Endothelial cell of umbilical vein (primary cell): ENCODE measurements around the gene APMAP. TPM values are rescaled to one million over a fixed set of nuclear protein-coding genes. Genes with fewer than 3 reads are reported as not detected.

Source experiments
- BruUV-seq: library from RNA; stranded (reverse); fragments of 400-500 nt; replicated peaks from 2 replicates; lab custom pipeline; 2021; lab: Mats Ljungman, UMichigan
- CTCF ChIA-PET: fragments of 300-600, 350-600 bp; sonication (Branson Sonifier 250); formaldehyde crosslinking; loops from one replicate; lab custom pipeline; 2021; ENCODE audit warnings: antibody characterized with exemption, inconsistent platforms; lab: Charles Lee
- POLR2A ChIA-PET: fragments of 300-600, 350-600 bp; sonication (Branson Sonifier 250); formaldehyde crosslinking; loops from one replicate; lab custom pipeline; 2021; ENCODE audit warnings: antibody characterized with exemption, inconsistent platforms; lab: Charles Lee
- DNase-seq: peaks from one replicate; pipeline ENCODE4 v3.0.0-alpha.2; 2011; ENCODE audit warnings: low read depth, low spot score
- FAIRE-seq: peaks from 2 replicates; lab custom pipeline; 2011; peaks lifted over from hg19 to GRCh38; lab: Jason Lieb, UNC
- H2AFZ ChIP-seq: 2 replicates; pipeline ENCODE4 v1.6.0; 2012; ENCODE audit warnings: low read depth, low read length, control low read depth, inconsistent platforms
- H3K27ac ChIP-seq: 2 replicates; pipeline ENCODE4 v1.5.1; 2011; ENCODE audit warnings: low read depth, mild to moderate bottlenecking, control low read depth, low read length, moderate library complexity; ENCODE audit not compliant: insufficient read depth
- H3K27me3 ChIP-seq, 2 experiments: 2 replicates each; pipeline versions ENCODE4 v1.6.0 to v1.6.1; 2011; ENCODE audit warnings: low read length in 2 of 2, mixed read lengths in 1 of 2; ENCODE audit not compliant: control insufficient read depth in 2 of 2, insufficient read depth in 2 of 2
- H3K36me3 ChIP-seq, 2 experiments: 2 replicates in 1 of 2; 3 replicates in 1 of 2; pipeline ENCODE4 v1.5.1; 2011; ENCODE audit warnings: low read length in 2 of 2, mild to moderate bottlenecking in 1 of 2, moderate library complexity in 1 of 2; ENCODE audit not compliant: control insufficient read depth in 2 of 2, insufficient read depth in 2 of 2; ENCODE audit errors: extremely low read depth in 1 of 2
- H3K4me1 ChIP-seq: 3 replicates; pipeline ENCODE4 v1.5.1; 2011; ENCODE audit warnings: mild to moderate bottlenecking, low read length; ENCODE audit not compliant: control insufficient read depth, insufficient read depth; ENCODE audit errors: extremely low read depth
- H3K4me2 ChIP-seq: 2 replicates; pipeline ENCODE4 v1.6.1; 2011; ENCODE audit warnings: low read length, control low read depth, mixed read lengths; ENCODE audit not compliant: insufficient read depth
- H3K4me3 ChIP-seq, 3 experiments: fragments of 200-600 bp in 1 of 3; sonication (generic), shearing (Covaris generic) in 1 of 3; replicated peaks in 1 of 3; 2 replicates each; pipeline ENCODE4 v1.5.1; 2011 to 2016; ENCODE audit warnings: control low read depth in 3 of 3, low read length in 3 of 3, mild to moderate bottlenecking in 2 of 3, inconsistent platforms in 1 of 3, low read depth in 1 of 3, moderate library complexity in 1 of 3; ENCODE audit not compliant: insufficient read depth in 1 of 3
- H3K79me2 ChIP-seq: 2 replicates; pipeline ENCODE4 v1.6.0; 2012; ENCODE audit warnings: low read length, inconsistent platforms; ENCODE audit not compliant: control insufficient read depth, insufficient read depth
- H3K9ac ChIP-seq: replicated peaks from 2 replicates; pipeline ENCODE3; 2011; ENCODE audit warnings: low read length, control low read depth; ENCODE audit not compliant: insufficient read depth; ENCODE audit errors: extremely low read depth
- H3K9me1 ChIP-seq: replicated peaks from 3 replicates; pipeline ENCODE4 v1.6.0; 2011; ENCODE audit warnings: mild to moderate bottlenecking, low read length; ENCODE audit not compliant: control insufficient read depth, insufficient read depth; ENCODE audit errors: extremely low read depth
- H3K9me3 ChIP-seq: replicated peaks from 2 replicates; pipeline ENCODE4 v1.5.1; 2012; ENCODE audit warnings: low read length, inconsistent platforms; ENCODE audit not compliant: control insufficient read depth, insufficient read depth
- H4K20me1 ChIP-seq: replicated peaks from 2 replicates; pipeline ENCODE3; 2011; ENCODE audit warnings: mild to moderate bottlenecking, low read length; ENCODE audit not compliant: control insufficient read depth, insufficient read depth; ENCODE audit errors: extremely low read depth
- EZH2 ChIP-seq: IDR thresholded peaks from 2 replicates; pipeline ENCODE4 v1.6.1; 2012; ENCODE audit warnings: borderline replicate concordance, low read depth, mild to moderate bottlenecking, moderate library complexity, low read length, inconsistent platforms; ENCODE audit not compliant: severe bottlenecking
- FOS ChIP-seq: IDR thresholded peaks from 2 replicates; pipeline ENCODE4 v1.6.1; 2011; ENCODE audit warnings: mild to moderate bottlenecking, low read length, moderate library complexity, borderline replicate concordance; ENCODE audit not compliant: insufficient read depth
- GATA2 ChIP-seq: IDR thresholded peaks from 2 replicates; pipeline ENCODE4 v1.7.0; 2011; ENCODE audit warnings: low read depth, mild to moderate bottlenecking, moderate library complexity, mixed read lengths, low read length; ENCODE audit not compliant: insufficient read length, insufficient read depth
- JUN ChIP-seq: IDR thresholded peaks from 2 replicates; pipeline ENCODE4 v1.6.1; 2011; ENCODE audit warnings: borderline replicate concordance, low read depth; ENCODE audit not compliant: insufficient read length, insufficient read depth
- MYC ChIP-seq: IDR thresholded peaks from one replicate; pipeline ENCODE4 v1.6.1; 2011; ENCODE audit warnings: mild to moderate bottlenecking, low read depth, low read length
- POLR2A ChIP-seq: IDR thresholded peaks from 2 replicates; pipeline ENCODE4 v1.6.1; 2012; ENCODE audit warnings: low read depth, mild to moderate bottlenecking, control low read depth, low read length
- POLR2AphosphoS5 ChIP-seq: IDR thresholded peaks from 2 replicates; pipeline ENCODE4 v1.6.1; 2012; ENCODE audit warnings: low read depth, mild to moderate bottlenecking, control low read depth, low read length, moderate library complexity; ENCODE audit not compliant: insufficient read depth
- dilution Hi-C: fragments of 300-500 bp; cut with MboI; formaldehyde crosslinking; loops from one replicate; pipeline ENCODE4 v1.15.0; 2019; ENCODE audit warnings: low sequenced_read_pairs; ENCODE audit not compliant: extremely low pct_ligation_motif_present
- intact Hi-C: fragments of 100-400 bp; cut with micrococcal nuclease; formaldehyde crosslinking; loops from one replicate; pipeline ENCODE4 v1.10.0; 2022
- polyA plus RNA-seq, 4 experiments: library from polyadenylated mRNA; depleted of rRNA in 3 of 4; stranded (reverse) in 3 of 4; unstranded in 1 of 4; fragments of >200 nt; gene quantifications; 2 replicates each; pipeline versions ENCODE4 v1.2.1 to v1.2.3, GENCODE V29; 2011 to 2012; ENCODE audit warnings: missing spikeins in 1 of 4
- total RNA-seq: library from RNA; stranded (reverse); gene quantifications from 2 replicates; pipeline ENCODE4 v1.2.3, GENCODE V29; 2021
- TF ChIP-seq, protein P1 (sequence below), 2 donors: IDR thresholded peaks; 1 replicate in 1 of 2; 2 replicates in 1 of 2; pipeline ENCODE4 v1.5.1; 2011; ENCODE audit warnings: low read length in 2 of 2, mild to moderate bottlenecking in 2 of 2, moderate library complexity in 2 of 2, control low read depth in 1 of 2, inconsistent platforms in 1 of 2, low read depth in 1 of 2; ENCODE audit not compliant: insufficient read depth in 1 of 2; ENCODE audit errors: extremely low read depth in 1 of 2
- TF ChIP-seq, protein P2 (sequence below): IDR thresholded peaks from 2 replicates; pipeline ENCODE4 v1.6.1; 2011; ENCODE audit not compliant: insufficient read depth, insufficient read length

APMAP gene
- total and polyA plus RNA-seq, 2 donors (not counting 3 experiments of a cell fraction or from before 2014, with no cell fraction given): 80.7 to 110 TPM

DNA sequence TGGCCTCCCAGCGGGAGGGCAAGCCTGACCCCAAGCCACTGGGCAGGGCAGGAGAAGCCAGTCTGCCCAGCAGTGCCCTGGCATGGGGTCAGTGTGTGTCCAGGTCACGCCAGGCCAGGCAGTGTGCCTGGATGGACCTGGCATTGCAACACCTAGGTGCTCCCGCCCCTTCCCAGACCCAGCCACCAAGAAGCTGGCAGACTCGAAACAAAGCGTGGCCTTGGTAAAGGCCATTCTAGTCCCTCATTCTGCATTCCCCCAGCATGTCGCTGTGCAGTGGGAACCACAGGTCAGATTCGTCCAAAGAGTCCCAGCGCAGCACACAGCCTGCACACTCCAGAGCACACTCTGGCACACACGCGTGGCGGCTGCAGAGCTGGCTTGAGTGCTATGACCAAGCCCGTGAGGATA, 19.3 kb upstream of the APMAP start:
- Histone ChIP-seq H3K27me3 (no peaks in the 10 kb centered on the region), H2AFZ (no peak overlapping the region), H3K9me3 (no peaks in the 10 kb centered on the region), H3K79me2 (no peaks in the 10 kb centered on the region), H3K27ac (no peak overlapping the region), H3K4me1 (no peaks in the 10 kb centered on the region), H3K4me3 (no peak overlapping the region), H3K36me3 (no peaks in the 10 kb centered on the region), H3K9ac (no peak overlapping the region), H3K4me2 (no peak overlapping the region), H3K9me1 (no peaks in the 10 kb centered on the region), H4K20me1 (no peaks in the 10 kb centered on the region)
- no peak for TF ChIP-seq EZH2
- TF ChIP-seq, protein P1, sequence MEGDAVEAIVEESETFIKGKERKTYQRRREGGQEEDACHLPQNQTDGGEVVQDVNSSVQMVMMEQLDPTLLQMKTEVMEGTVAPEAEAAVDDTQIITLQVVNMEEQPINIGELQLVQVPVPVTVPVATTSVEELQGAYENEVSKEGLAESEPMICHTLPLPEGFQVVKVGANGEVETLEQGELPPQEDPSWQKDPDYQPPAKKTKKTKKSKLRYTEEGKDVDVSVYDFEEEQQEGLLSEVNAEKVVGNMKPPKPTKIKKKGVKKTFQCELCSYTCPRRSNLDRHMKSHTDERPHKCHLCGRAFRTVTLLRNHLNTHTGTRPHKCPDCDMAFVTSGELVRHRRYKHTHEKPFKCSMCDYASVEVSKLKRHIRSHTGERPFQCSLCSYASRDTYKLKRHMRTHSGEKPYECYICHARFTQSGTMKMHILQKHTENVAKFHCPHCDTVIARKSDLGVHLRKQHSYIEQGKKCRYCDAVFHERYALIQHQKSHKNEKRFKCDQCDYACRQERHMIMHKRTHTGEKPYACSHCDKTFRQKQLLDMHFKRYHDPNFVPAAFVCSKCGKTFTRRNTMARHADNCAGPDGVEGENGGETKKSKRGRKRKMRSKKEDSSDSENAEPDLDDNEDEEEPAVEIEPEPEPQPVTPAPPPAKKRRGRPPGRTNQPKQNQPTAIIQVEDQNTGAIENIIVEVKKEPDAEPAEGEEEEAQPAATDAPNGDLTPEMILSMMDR (IDR thresholded peaks at IDR 0.05; ENCODE audit: extremely low read depth in 1 of 2, insufficient read depth in 1 of 2, low read depth in 1 of 2, low read length in 2 of 2): no peak
- no peak for TF ChIP-seq POLR2A
- no peak for TF ChIP-seq POLR2AphosphoS5
- no peak for TF ChIP-seq GATA2
- no peak for TF ChIP-seq FOS
- TF ChIP-seq, protein P2, sequence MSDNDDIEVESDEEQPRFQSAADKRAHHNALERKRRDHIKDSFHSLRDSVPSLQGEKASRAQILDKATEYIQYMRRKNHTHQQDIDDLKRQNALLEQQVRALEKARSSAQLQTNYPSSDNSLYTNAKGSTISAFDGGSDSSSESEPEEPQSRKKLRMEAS: no peak
- no peak for TF ChIP-seq JUN
- TF ChIP-seq MYC: no peak
- BruUV-seq: no TSS peak
- POLR2A ChIA-PET: no interaction called here
- dilution Hi-C loops (no loop called here), intact Hi-C loops (no loop called here)
- DNase-seq: no peak
- CTCF ChIA-PET: no interaction called here
- FAIRE-seq: no peak
